Endodermal cell (in vitro differentiated cells): ENCODE measurements around the gene LRP2BP. TPM values are rescaled to one million over a fixed set of nuclear protein-coding genes. Genes with fewer than 3 reads are reported as not detected.

Experiments
- DNase-seq: peaks from one replicate; pipeline ENCODE4 v3.0.0-alpha.2; 2017
- H3K27ac ChIP-seq: 2 replicates; pipeline ENCODE4 v1.5.1; 2013; ENCODE audit warnings: mild to moderate bottlenecking, low read depth, low read length, moderate library complexity
- H3K27me3 ChIP-seq: 2 replicates; pipeline ENCODE4 v1.6.1; 2013; ENCODE audit warnings: mild to moderate bottlenecking, low read length, moderate library complexity; ENCODE audit not compliant: insufficient read depth, control insufficient read depth, poor library complexity, severe bottlenecking
- H3K36me3 ChIP-seq: 2 replicates; pipeline ENCODE4 v1.7.0; 2013; ENCODE audit warnings: mild to moderate bottlenecking, low read length, moderate library complexity; ENCODE audit not compliant: control insufficient read depth, insufficient read depth
- H3K4me1 ChIP-seq: one replicate; pipeline ENCODE4 v1.7.0; 2013; ENCODE audit warnings: low read length; ENCODE audit not compliant: control insufficient read depth, insufficient read depth
- H3K4me3 ChIP-seq: 2 replicates; pipeline ENCODE4 v1.5.1; 2013; ENCODE audit warnings: mild to moderate bottlenecking, low read length, moderate library complexity
- H3K9ac ChIP-seq: 2 replicates; pipeline ENCODE4 v1.6.1; 2013; ENCODE audit warnings: mild to moderate bottlenecking, low read length, moderate library complexity; ENCODE audit not compliant: poor library complexity, severe bottlenecking; ENCODE audit errors: extremely low read depth
- H3K9me3 ChIP-seq: 2 replicates; pipeline ENCODE4 v1.6.1; 2013; ENCODE audit warnings: mild to moderate bottlenecking, low read length, moderate library complexity; ENCODE audit not compliant: control insufficient read depth
- H3K27ac Mint-ChIP-seq: 2 replicates; pipeline ENCODE4 v1.8.0; 2020; ENCODE audit warnings: mixed read lengths
- H3K27me3 Mint-ChIP-seq: 2 replicates; pipeline ENCODE4 v1.8.0; 2021; ENCODE audit warnings: mild to moderate bottlenecking, mixed read lengths; ENCODE audit not compliant: insufficient read depth
- H3K36me3 Mint-ChIP-seq: 2 replicates; pipeline ENCODE4 v1.8.0; 2020; ENCODE audit warnings: low read depth, mixed read lengths
- H3K4me1 Mint-ChIP-seq: 2 replicates; pipeline ENCODE4 v1.8.0; 2020; ENCODE audit warnings: mixed read lengths
- H3K4me3 Mint-ChIP-seq: 2 replicates; pipeline ENCODE4 v1.8.0; 2020; ENCODE audit warnings: mild to moderate bottlenecking, moderate library complexity, mixed read lengths
- H3K9me3 Mint-ChIP-seq: 2 replicates; pipeline ENCODE4 v1.8.0; 2020; ENCODE audit warnings: mild to moderate bottlenecking, mixed read lengths
- CTCF ChIP-seq: fragments of 200-600 bp; sonication (generic); conservative IDR thresholded peaks from 2 replicates; pipeline ENCODE4 v1.5.0; 2021; ENCODE audit warnings: antibody characterized with exemption, mild to moderate bottlenecking
- WGBS, 2 experiments: methylation state at CpG; one replicate each; pipeline versions ENCODE4 v1.1.5 to v1.1.7; 2013; ENCODE audit warnings: missing lambda C conversion rate in 2 of 2, mixed read lengths in 1 of 2; ENCODE audit not compliant: insufficient coverage in 1 of 2, insufficient read length in 1 of 2; 5-methylcytosine and 5-hydroxymethylcytosine counted together
- total RNA-seq, 2 donors: library from RNA; stranded (reverse); fragmentation: NEBNext Ultra II Directional in 1 of 2; extraction: Animal tissue kit (Norgen Biotek cat#: 25700) in 1 of 2; gene quantifications; 2 replicates in 1 of 2; 3 replicates in 1 of 2; pipeline ENCODE4 v1.2.1, GENCODE V29; 2021

The LRP2BP gene
- total RNA-seq, 2 donors from 2014 or later: 0.15 TPM; not detected in 1

GRCh38 chr4:185352741-185353140 lies 43.0 kb downstream of the LRP2BP start:
- H3K27me3 Mint-ChIP-seq: no peaks in the 10 kb centered on the region
- no peaks in the 10 kb centered on the region for H3K27me3 ChIP-seq
- H3K9me3 Mint-ChIP-seq: no peaks in the 10 kb centered on the region
- TF ChIP-seq CTCF: no peak
- 99% methylated on average over 2 of the region's 2 CpGs; no CpG with 5 or more reads in 1 of the 2 experiments for WGBS, 2 experiments
- no peak overlapping the region for H3K27ac ChIP-seq
- no peak overlapping the region for H3K4me3 Mint-ChIP-seq
- H3K36me3 Mint-ChIP-seq: peaks cover 61% of the 10 kb centered on the region
- H3K36me3 ChIP-seq: peaks cover 79% of the 10 kb centered on the region
- no peaks in the 10 kb centered on the region for H3K9me3 ChIP-seq
- H3K4me1 Mint-ChIP-seq: no peaks in the 10 kb centered on the region
- no peak for DNase-seq
- no peaks in the 10 kb centered on the region for H3K4me1 ChIP-seq
- H3K27ac Mint-ChIP-seq: no peak overlapping the region
- H3K9ac ChIP-seq: no peak overlapping the region
- no peak overlapping the region for H3K4me3 ChIP-seq

GRCh38 chr4:185352202-185352601 lies 43.5 kb downstream of the LRP2BP start:
- H3K27me3 ChIP-seq: no peaks in the 10 kb centered on the region
- H3K4me1 Mint-ChIP-seq: no peaks in the 10 kb centered on the region
- H3K27ac ChIP-seq: no peak overlapping the region
- H3K27ac Mint-ChIP-seq: peak overlapping the region; percentile 29
- H3K36me3 ChIP-seq: peaks cover 76% of the 10 kb centered on the region
- no peaks in the 10 kb centered on the region for H3K9me3 ChIP-seq
- H3K4me1 ChIP-seq: no peaks in the 10 kb centered on the region
- H3K9me3 Mint-ChIP-seq: no peaks in the 10 kb centered on the region
- H3K36me3 Mint-ChIP-seq: peaks cover 61% of the 10 kb centered on the region
- H3K4me3 Mint-ChIP-seq: no peak overlapping the region
- TF ChIP-seq CTCF: no peak
- DNase-seq: no peak
- no peaks in the 10 kb centered on the region for H3K27me3 Mint-ChIP-seq
- no peak overlapping the region for H3K4me3 ChIP-seq
- 91 to 97% methylated on average over 5 to 7 of the region's 7 CpGs for WGBS, 2 experiments
- H3K9ac ChIP-seq: no peak overlapping the region

- no peak for TF ChIP-seq CTCF
These were observed 44.0 kb downstream of the LRP2BP start for GRCh38 chr4:185351691-185352090.

More at GRCh38 chr4:185351691-185352090, 44.0 kb downstream of the LRP2BP start:
- Mint-ChIP-seq H3K9me3 (no peaks in the 10 kb centered on the region), H3K4me1 (no peaks in the 10 kb centered on the region), H3K36me3 (peaks cover 62% of the 10 kb centered on the region), H3K4me3 (no peak overlapping the region), H3K27ac (peak overlapping the region; percentile 29), H3K27me3 (no peaks in the 10 kb centered on the region)
- Histone ChIP-seq H3K27ac (no peak overlapping the region), H3K4me3 (no peak overlapping the region), H3K4me1 (no peaks in the 10 kb centered on the region), H3K9me3 (no peaks in the 10 kb centered on the region), H3K27me3 (no peaks in the 10 kb centered on the region), H3K9ac (no peak overlapping the region), H3K36me3 (peaks cover 77% of the 10 kb centered on the region)
- 79 to 86% methylated on average over 8 to 13 of the region's 13 CpGs for WGBS, 2 experiments
- no peak for DNase-seq
